Activated T-helper 1 cell treated with Interleukin-2 at 50 U/mL for 16 hours (primary cell): ENCODE results near the gene NDUFB3.

Experiments
- DNase-seq: peaks from one replicate; pipeline ENCODE4 v3.0.0-alpha.2; 2020; ENCODE audit warnings: low read depth

NDUFB3 gene

GRCh38 chr2:201128933-201129505 is 57.2 kb downstream of the NDUFB3 start:
- no peak for DNase-seq

- DNase-seq: no peak
Measured at GRCh38 chr2:201130524-201131186, 58.9 kb downstream of the NDUFB3 start.

DNA sequence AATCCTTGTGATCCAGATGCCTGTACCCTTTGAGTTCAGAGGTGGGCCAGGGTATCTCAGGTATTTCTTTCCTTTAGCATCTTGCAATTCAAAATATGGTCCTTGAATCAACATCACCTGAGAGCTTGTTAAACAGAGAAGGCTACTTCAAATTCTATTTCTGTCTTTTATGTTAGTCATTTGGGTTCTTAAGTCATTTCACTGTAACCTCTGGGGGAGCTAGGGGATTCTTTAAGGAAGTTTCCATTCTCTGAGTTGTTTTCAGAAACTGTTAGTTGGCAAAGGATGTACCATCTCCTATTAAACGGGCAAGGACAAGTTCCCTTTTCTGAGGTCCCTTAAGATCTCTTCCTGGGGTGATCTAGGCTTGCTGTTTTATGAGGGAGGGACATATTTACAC is 60.7 kb downstream of the NDUFB3 start:
- DNase-seq: no peak
